Lower lobe of right lung (tissue), 2 donors: ENCODE data around the gene HRH3. TPM values are rescaled to one million over a fixed set of nuclear protein-coding genes. Genes with fewer than 3 reads are reported as not detected.

Experiments
- ATAC-seq, 2 donors: fragments of 200-7000 bp; cut with Tn5 transposase; one replicate each; pipeline ENCODE4 v1.9.1; 2020 to 2022; ENCODE audit warnings: mild to moderate bottlenecking in 2 of 2, moderate library complexity in 2 of 2
- DNase-seq: peaks from one replicate; pipeline ENCODE4 v3.0.0-alpha.2; 2020
- H3K27ac ChIP-seq: fragments of 200-600 bp; one replicate; pipeline ENCODE4 v1.8.0; 2022
- H3K27me3 ChIP-seq: fragments of 200-600 bp; one replicate; pipeline ENCODE4 v1.8.0; 2022; ENCODE audit warnings: low read depth
- H3K36me3 ChIP-seq: fragments of 200-600 bp; one replicate; pipeline ENCODE4 v1.8.0; 2022; ENCODE audit warnings: mild to moderate bottlenecking
- H3K4me1 ChIP-seq: fragments of 200-600 bp; one replicate; pipeline ENCODE4 v1.8.0; 2022
- H3K4me3 ChIP-seq: fragments of 200-600 bp; one replicate; pipeline ENCODE4 v1.8.0; 2022; ENCODE audit warnings: mild to moderate bottlenecking
- H3K9me3 ChIP-seq: fragments of 200-600 bp; one replicate; pipeline ENCODE4 v1.8.0; 2022
- CTCF ChIP-seq: fragments of 200-600 bp; IDR thresholded peaks from one replicate; pipeline ENCODE4 v1.8.0; 2022; ENCODE audit warnings: antibody characterized with exemption, mild to moderate bottlenecking
- intact Hi-C: fragments of 100-400 bp; cut with DNase I; formaldehyde crosslinking; loops from one replicate; pipeline ENCODE4 v1.11.0; 2022
- total RNA-seq: library from RNA; stranded (reverse); fragmentation: NEBNext Ultra II Directional; extraction: Animal tissue kit (Norgen Biotek cat#: 25700); gene quantifications from one replicate; pipeline ENCODE4 v1.2.1, GENCODE V29; 2021
- donor health status: DM: no; HTN: yes; CAD: no; lungs with severe emphysema.

The HRH3 gene
- total RNA-seq, 1 donor from 2014 or later, result not detected

DNA sequence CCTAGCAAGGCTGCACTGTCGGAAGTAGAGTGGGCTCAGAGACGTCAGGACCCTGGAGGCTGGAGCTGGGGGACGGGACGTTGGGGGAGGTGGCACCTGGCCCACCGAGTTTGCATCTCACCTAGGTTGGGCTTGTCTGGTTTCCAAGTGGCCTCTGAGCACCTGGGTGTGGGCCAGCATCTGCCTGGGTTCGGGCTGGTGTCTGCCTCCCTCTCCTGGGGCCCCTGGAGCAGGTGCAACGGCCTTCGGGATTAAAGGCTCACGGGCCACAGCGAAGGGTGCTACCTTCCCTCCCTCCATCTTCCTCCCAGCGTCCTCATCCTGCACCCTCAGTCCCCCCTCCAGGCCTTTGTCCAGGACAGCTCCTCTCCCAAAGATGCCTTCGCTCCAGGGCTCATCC is 6.0 kb downstream of the HRH3 start:
- TF ChIP-seq CTCF, result no peak
- ATAC-seq (no peak), DNase-seq (no peak)
- peaks cover 83% of the 10 kb centered on the region for H3K27me3 ChIP-seq
- no peaks in the 10 kb centered on the region for H3K36me3 ChIP-seq
- intact Hi-C loops, result no loop called here
- H3K9me3 ChIP-seq, result no peaks in the 10 kb centered on the region
- no peak overlapping the region for H3K27ac ChIP-seq
- no peaks in the 10 kb centered on the region for H3K4me1 ChIP-seq
- H3K4me3 ChIP-seq, result no peak overlapping the region

- H3K4me1 ChIP-seq, result no peaks in the 10 kb centered on the region
- H3K4me3 ChIP-seq, result no peak overlapping the region
- no peaks in the 10 kb centered on the region for H3K9me3 ChIP-seq
- no peak for ATAC-seq
- TF ChIP-seq CTCF, result no peak
- peaks cover 70% of the 10 kb centered on the region for H3K27me3 ChIP-seq
- no peak for DNase-seq
- H3K27ac ChIP-seq, result no peak overlapping the region
- peaks cover 3% of the 10 kb centered on the region for H3K36me3 ChIP-seq
- intact Hi-C loops, result no loop called here
Measured at GRCh38 chr20:62212299-62212698, 7.8 kb downstream of the HRH3 start.

GRCh38 chr20:62211769-62212288 is 8.2 kb downstream of the HRH3 start:
- no peak overlapping the region for H3K27ac ChIP-seq
- H3K36me3 ChIP-seq, result peaks cover 5% of the 10 kb centered on the region
- H3K4me1 ChIP-seq, result no peaks in the 10 kb centered on the region
- no peak overlapping the region for H3K4me3 ChIP-seq
- intact Hi-C loops, result no loop called here
- no peak for TF ChIP-seq CTCF
- ATAC-seq (no peak), DNase-seq (no peak)
- no peaks in the 10 kb centered on the region for H3K9me3 ChIP-seq
- H3K27me3 ChIP-seq, result peaks cover 65% of the 10 kb centered on the region

DNA sequence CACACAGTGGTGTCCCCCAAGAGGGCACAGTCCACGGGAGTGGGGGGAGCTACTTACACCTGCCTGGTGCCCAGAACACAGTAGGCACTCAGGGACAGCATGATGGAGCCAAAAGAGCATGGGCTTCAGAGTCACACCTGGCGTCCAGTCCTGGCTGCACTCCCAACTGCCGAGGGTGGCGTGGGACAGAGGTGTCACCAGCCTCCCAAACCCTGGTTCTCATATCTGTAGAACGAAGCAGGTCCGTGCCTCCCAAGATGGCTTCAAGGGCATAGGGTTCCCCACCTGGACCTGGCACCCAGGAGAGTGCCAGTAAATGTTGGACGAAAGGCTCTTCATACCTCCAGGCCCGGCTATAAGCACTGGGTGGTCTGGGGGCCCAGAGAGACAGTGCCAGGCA is 8.9 kb downstream of the HRH3 start:
- ATAC-seq, result no peak
- Histone ChIP-seq H3K4me1 (no peaks in the 10 kb centered on the region), H3K4me3 (no peak overlapping the region), H3K27me3 (peaks cover 59% of the 10 kb centered on the region), H3K36me3 (peaks cover 5% of the 10 kb centered on the region), H3K27ac (no peak overlapping the region), H3K9me3 (no peaks in the 10 kb centered on the region)
- intact Hi-C loops, result no loop called here
- no peak for TF ChIP-seq CTCF
- no peak for DNase-seq

DNA sequence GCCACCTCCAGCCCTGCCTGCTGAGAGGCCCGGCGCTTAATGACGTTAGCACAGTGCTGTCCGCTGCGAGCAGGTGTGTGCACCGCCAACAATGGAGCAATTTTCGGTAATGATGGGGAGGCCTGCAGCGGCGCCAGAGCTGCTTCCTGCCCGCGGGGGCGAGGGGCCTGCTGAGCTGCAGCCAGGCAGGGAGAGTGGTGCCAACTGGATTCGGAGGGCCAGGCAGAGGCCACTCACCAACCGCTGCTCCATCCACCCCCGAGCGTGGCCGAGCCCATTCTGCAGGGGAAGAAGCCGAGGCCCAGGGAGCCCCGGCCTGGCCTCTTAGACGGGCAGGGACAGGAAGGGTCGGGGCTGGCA is 9.6 kb downstream of the HRH3 start:
- DNase-seq (no peak), ATAC-seq (no peak)
- Histone ChIP-seq H3K36me3 (peaks cover 5% of the 10 kb centered on the region), H3K9me3 (no peaks in the 10 kb centered on the region), H3K27ac (no peak overlapping the region), H3K27me3 (peaks cover 52% of the 10 kb centered on the region), H3K4me3 (no peak overlapping the region), H3K4me1 (no peaks in the 10 kb centered on the region)
- intact Hi-C loops, result no loop called here
- TF ChIP-seq CTCF, result no peak
